ENCODE data around the gene ZMYM4.

The ZMYM4 gene

GRCh38 chr1:35278886-35279554, 10.5 kb downstream of the ZMYM4 start:
- no peak for DNase-seq

- DNase-seq = no peak
These were observed 11.0 kb downstream of the ZMYM4 start for GRCh38 chr1:35279555-35279904.

GRCh38 chr1:35280006-35280405, 11.5 kb downstream of the ZMYM4 start:
- no peak for DNase-seq

GRCh38 chr1:35281565-35281964, 13.1 kb downstream of the ZMYM4 start:
- DNase-seq = no peak

GRCh38 chr1:35282172-35282571, 13.7 kb downstream of the ZMYM4 start:
- no peak for DNase-seq

- DNase-seq = no peak
These were observed 16.3 kb downstream of the ZMYM4 start for GRCh38 chr1:35284852-35285251.

- no peak for DNase-seq
These were observed 17.5 kb downstream of the ZMYM4 start for GRCh38 chr1:35285771-35286606.

- DNase-seq = no peak
These were observed 19.5 kb downstream of the ZMYM4 start for GRCh38 chr1:35287807-35288640.

- DNase-seq = no peak
These were observed 20.3 kb downstream of the ZMYM4 start for GRCh38 chr1:35288761-35289160.

GRCh38 chr1:35290452-35290851, 21.9 kb downstream of the ZMYM4 start:
- no peak for DNase-seq

GRCh38 chr1:35294809-35295208, 26.3 kb downstream of the ZMYM4 start:
- no peak for DNase-seq

GRCh38 chr1:35297886-35298285, 29.4 kb downstream of the ZMYM4 start:
- no peak for DNase-seq

- DNase-seq = peak; percentile 18
These were observed 30.0 kb downstream of the ZMYM4 start for GRCh38 chr1:35298464-35298863.

GRCh38 chr1:35300376-35300775, 31.9 kb downstream of the ZMYM4 start:
- DNase-seq = no peak

- no peak for DNase-seq
These were observed 33.3 kb downstream of the ZMYM4 start for GRCh38 chr1:35301674-35302392.

- no peak for DNase-seq
These were observed 36.9 kb downstream of the ZMYM4 start for GRCh38 chr1:35305383-35305782.

GRCh38 chr1:35315649-35316048, 47.1 kb downstream of the ZMYM4 start:
- no peak for DNase-seq

GRCh38 chr1:35316264-35316663, 47.8 kb downstream of the ZMYM4 start:
- DNase-seq = no peak

GRCh38 chr1:35319988-35320713, 51.6 kb downstream of the ZMYM4 start:
- DNase-seq = no peak

- DNase-seq = no peak
These were observed 52.4 kb downstream of the ZMYM4 start for GRCh38 chr1:35320937-35321336.

GRCh38 chr1:35324486-35324885, 56.0 kb downstream of the ZMYM4 start:
- DNase-seq = no peak

GRCh38 chr1:35326246-35326866, 57.8 kb downstream of the ZMYM4 start:
- no peak for DNase-seq

Data from stimulated activated CD4-positive, alpha-beta T cell treated with anti-CD3 and anti-CD28 coated beads, Interleukin-4, amount 100 ng/mL, for 24 hours (primary cell).